Measurements from ENCODE around the gene OPTC.
A peak's percentile ranks its signal among the peaks of the same experiment; 100 is the strongest.
"Not testable (repeated sequence)": the region's sequence is repeated elsewhere in the genome, so short reads cannot be mapped to it uniquely, and the experiment has no call there.

Gene OPTC

GRCh38 chr1:203465146-203465798 is 28.7 kb upstream of the OPTC start:
- no peak for DNase-seq

GRCh38 chr1:203465948-203466347 is 28.0 kb upstream of the OPTC start:
- DNase-seq, result no peak

GRCh38 chr1:203466906-203467549 is 26.9 kb upstream of the OPTC start:
- not testable (repeated sequence) for DNase-seq

- no peak for DNase-seq
Measured at GRCh38 chr1:203467550-203467921, 26.4 kb upstream of the OPTC start.

GRCh38 chr1:203468326-203468725 is 25.6 kb upstream of the OPTC start:
- DNase-seq, result no peak

- no peak for DNase-seq
Measured at GRCh38 chr1:203470240-203470639, 23.7 kb upstream of the OPTC start.

GRCh38 chr1:203471841-203472240 is 22.1 kb upstream of the OPTC start:
- no peak for DNase-seq

GRCh38 chr1:203473281-203473680 is 20.7 kb upstream of the OPTC start:
- DNase-seq, result no peak

- no peak for DNase-seq
Measured at GRCh38 chr1:203473781-203474305, 20.1 kb upstream of the OPTC start.

- DNase-seq, result peak; percentile 60
Measured at GRCh38 chr1:203475012-203475981, 18.7 kb upstream of the OPTC start, which contains the start of gene PRELP. TSS of gene PRELP (plus strand) at chr1:203475806. CDS start at chr1:203483185, 7,379 bp downstream.

GRCh38 chr1:203476216-203476814 is 17.6 kb upstream of the OPTC start:
- no peak for DNase-seq

GRCh38 chr1:203477748-203478147 is 16.2 kb upstream of the OPTC start:
- no peak for DNase-seq

- no peak for DNase-seq
Measured at GRCh38 chr1:203478231-203478630, 15.7 kb upstream of the OPTC start.

- DNase-seq, result no peak
Measured at GRCh38 chr1:203478986-203479385, 15.0 kb upstream of the OPTC start.

GRCh38 chr1:203479646-203480045 is 14.3 kb upstream of the OPTC start:
- no peak for DNase-seq

GRCh38 chr1:203480084-203480483 is 13.9 kb upstream of the OPTC start:
- DNase-seq, result peak; percentile 68

- peak; percentile 94 for DNase-seq
Measured at GRCh38 chr1:203480525-203481084, 13.3 kb upstream of the OPTC start.

- no peak for DNase-seq
Measured at GRCh38 chr1:203481196-203481595, 12.8 kb upstream of the OPTC start.

GRCh38 chr1:203486618-203487370 is 7.2 kb upstream of the OPTC start:
- no peak for DNase-seq

- no peak for DNase-seq
Measured at GRCh38 chr1:203488539-203488938, 5.4 kb upstream of the OPTC start.

- no peak for DNase-seq
Measured at GRCh38 chr1:203490607-203491006, 3.3 kb upstream of the OPTC start.
